SU-DHL-6 (cell line): Measurements from ENCODE around the gene SLC52A3.
A peak's percentile ranks its signal among the peaks of the same experiment; 100 is the strongest.

ENCODE experiments used
- H2AFZ ChIP-seq: fragments of 200-600 bp; sonication (generic); 2 replicates; pipeline ENCODE4 v1.6.1; 2014; ENCODE audit warnings: low read depth, mild to moderate bottlenecking, moderate library complexity, mixed read lengths, antibody characterized with exemption, low read length; ENCODE audit not compliant: severe bottlenecking
- H3F3A ChIP-seq: fragments of 200-600 bp; shearing (Covaris generic); 2 replicates; pipeline ENCODE4 v1.6.0; 2016; ENCODE audit warnings: antibody characterized with exemption, mild to moderate bottlenecking; ENCODE audit not compliant: insufficient read depth
- H3K27ac ChIP-seq: fragments of 200-600 bp; sonication (generic); 2 replicates; pipeline ENCODE4 v1.5.1; 2016; ENCODE audit warnings: low read depth, mild to moderate bottlenecking, low read length, moderate library complexity, mixed read lengths
- H3K27me3 ChIP-seq: fragments of 200-600 bp; sonication (generic), shearing (Covaris generic); 2 replicates; pipeline ENCODE4 v1.6.0; 2014; ENCODE audit warnings: mild to moderate bottlenecking, low read length
- H3K36me3 ChIP-seq: fragments of 200-600 bp; sonication (generic); 2 replicates; pipeline ENCODE4 v1.6.1; 2014; ENCODE audit warnings: mild to moderate bottlenecking, low read length, mixed read lengths
- H3K4me2 ChIP-seq: fragments of 300-600, 200-600 bp; shearing (Covaris generic), sonication (generic); 2 replicates; pipeline ENCODE4 v1.6.0; 2014; ENCODE audit warnings: low read length, low read depth, mild to moderate bottlenecking; ENCODE audit not compliant: poor library complexity, severe bottlenecking
- H3K4me3 ChIP-seq: fragments of 200-600 bp; sonication (generic); 2 replicates; pipeline ENCODE4 v1.5.1; 2014; ENCODE audit warnings: antibody characterized with exemption, low read length, mild to moderate bottlenecking, mixed read lengths; ENCODE audit not compliant: insufficient read depth, poor library complexity, severe bottlenecking
- H3K79me2 ChIP-seq: fragments of 200-600 bp; sonication (generic); 2 replicates; pipeline ENCODE4 v1.6.1; 2014; ENCODE audit warnings: mild to moderate bottlenecking, low read length, moderate library complexity; ENCODE audit not compliant: insufficient read depth
- H3K9ac ChIP-seq: fragments of 200-600 bp; sonication (generic); 2 replicates; pipeline ENCODE4 v1.7.0; 2014; ENCODE audit warnings: mild to moderate bottlenecking, low read length
- H3K9me2 ChIP-seq: fragments of 200-600 bp; sonication (generic); replicated peaks from 2 replicates; pipeline ENCODE4 v1.6.1; 2014; ENCODE audit warnings: low read length; ENCODE audit not compliant: insufficient read depth
- H3K9me3 ChIP-seq: fragments of 200-600 bp; sonication (generic); 2 replicates; pipeline ENCODE4 v1.6.1; 2014; ENCODE audit warnings: low read length, mixed read lengths; ENCODE audit not compliant: insufficient read depth
- H4K20me1 ChIP-seq: fragments of 200-600 bp; sonication (generic); 2 replicates; pipeline ENCODE4 v1.6.1; 2014; ENCODE audit warnings: low read depth, mild to moderate bottlenecking, antibody characterized with exemption, low read length, moderate library complexity, mixed read lengths
- CTCF ChIP-seq: fragments of 200-600 bp; sonication (generic); IDR thresholded peaks from one replicate; pipeline ENCODE4 v1.5.1; 2017; ENCODE audit warnings: antibody characterized with exemption, mild to moderate bottlenecking, low read length, moderate library complexity; ENCODE audit not compliant: insufficient read depth, poor library complexity, severe bottlenecking
- EZH2phosphoT487 ChIP-seq: fragments of 200-600 bp; sonication (generic), shearing (Covaris generic); conservative IDR thresholded peaks from 2 replicates; pipeline ENCODE4 v1.6.1; 2018; ENCODE audit warnings: mild to moderate bottlenecking, antibody characterized with exemption, low read length, moderate library complexity, mixed read lengths

SLC52A3 gene

GRCh38 chr20:761418-762381 is 6.6 kb downstream of the SLC52A3 start:
- H3K36me3 ChIP-seq, result no peaks in the 10 kb centered on the region
- no peaks in the 10 kb centered on the region for H3K9me3 ChIP-seq
- no peak overlapping the region for H3K9ac ChIP-seq
- H3K9me2 ChIP-seq, result no peaks in the 10 kb centered on the region
- TF ChIP-seq EZH2phosphoT487 (no peak), CTCF (no peak)
- no peaks in the 10 kb centered on the region for H3K27me3 ChIP-seq
- no peak overlapping the region for H2AFZ ChIP-seq
- no peak overlapping the region for H3K4me2 ChIP-seq
- no peak overlapping the region for H3K4me3 ChIP-seq
- no peaks in the 10 kb centered on the region for H3K79me2 ChIP-seq
- H3F3A ChIP-seq, result no peaks in the 10 kb centered on the region
- H4K20me1 ChIP-seq, result no peaks in the 10 kb centered on the region
- H3K27ac ChIP-seq, result no peak overlapping the region

- H3K79me2 ChIP-seq, result no peaks in the 10 kb centered on the region
- H3K27me3 ChIP-seq, result no peaks in the 10 kb centered on the region
- no peaks in the 10 kb centered on the region for H4K20me1 ChIP-seq
- no peaks in the 10 kb centered on the region for H3K9me2 ChIP-seq
- H3K9me3 ChIP-seq, result no peaks in the 10 kb centered on the region
- H3K36me3 ChIP-seq, result no peaks in the 10 kb centered on the region
- H3K9ac ChIP-seq, result no peak overlapping the region
- H2AFZ ChIP-seq, result no peak overlapping the region
- no peak overlapping the region for H3K27ac ChIP-seq
- TF ChIP-seq CTCF (peak; percentile 89), EZH2phosphoT487 (no peak)
- no peak overlapping the region for H3K4me3 ChIP-seq
- H3F3A ChIP-seq, result no peaks in the 10 kb centered on the region
- no peak overlapping the region for H3K4me2 ChIP-seq
Observed at GRCh38 chr20:760751-761417, 7.4 kb downstream of the SLC52A3 start.

- H3K79me2 ChIP-seq, result no peaks in the 10 kb centered on the region
- H2AFZ ChIP-seq, result no peak overlapping the region
- no peak overlapping the region for H3K27ac ChIP-seq
- H3K36me3 ChIP-seq, result no peaks in the 10 kb centered on the region
- no peaks in the 10 kb centered on the region for H4K20me1 ChIP-seq
- H3K4me2 ChIP-seq, result no peak overlapping the region
- no peaks in the 10 kb centered on the region for H3K9me2 ChIP-seq
- H3K27me3 ChIP-seq, result no peaks in the 10 kb centered on the region
- H3F3A ChIP-seq, result no peaks in the 10 kb centered on the region
- H3K4me3 ChIP-seq, result no peak overlapping the region
- no peaks in the 10 kb centered on the region for H3K9me3 ChIP-seq
- TF ChIP-seq CTCF, result no peak
- no peak for TF ChIP-seq EZH2phosphoT487
- H3K9ac ChIP-seq, result no peak overlapping the region
Observed at GRCh38 chr20:757506-757905, 10.8 kb downstream of the SLC52A3 start.
